H1 (cell line): Measurements from ENCODE around the gene UROS. TPM values are rescaled to one million over a fixed set of nuclear protein-coding genes. Genes with fewer than 3 reads are reported as not detected.
A peak's percentile ranks its signal among the peaks of the same experiment; 100 is the strongest.

Experiments
- ASH2L ChIP-seq: fragments of 200-600, 300-600 bp; sonication (generic); IDR thresholded peaks from one replicate; pipeline ENCODE4 v1.7.1; 2017; ENCODE audit warnings: low read length
- BRCA1 ChIP-seq: IDR thresholded peaks from 2 replicates; pipeline ENCODE4 v1.6.1; 2012; ENCODE audit warnings: low read depth, low read length, improper control_type of control experiment
- CBX5 ChIP-seq: fragments of 300-800, 300-1000 bp; sonication (generic); IDR thresholded peaks from 2 replicates; pipeline ENCODE4 v1.7.1; 2016; ENCODE audit warnings: antibody characterized with exemption, low read length, low read depth
- CHD1 ChIP-seq: IDR thresholded peaks from 2 replicates; pipeline ENCODE4 v1.6.1; 2012; ENCODE audit warnings: low read depth, low read length, improper control_type of control experiment
- CHD2 ChIP-seq: IDR thresholded peaks from 2 replicates; pipeline ENCODE4 v1.6.1; 2012; ENCODE audit warnings: low read length, improper control_type of control experiment
- CREB1 ChIP-seq: IDR thresholded peaks from 2 replicates; pipeline ENCODE4 v1.6.1; 2012; ENCODE audit warnings: inconsistent platforms
- EZH2 ChIP-seq: fragments of 200-600 bp; sonication (generic); IDR thresholded peaks from 2 replicates; pipeline ENCODE4 v1.7.1; 2012; ENCODE audit warnings: low read depth, mild to moderate bottlenecking, moderate library complexity, low read length, inconsistent platforms; ENCODE audit not compliant: severe bottlenecking
- GTF2F1 ChIP-seq: IDR thresholded peaks from 2 replicates; pipeline ENCODE4 v1.6.1; 2012; ENCODE audit warnings: low read depth, low read length, improper control_type of control experiment, borderline replicate concordance
- JUND ChIP-seq: IDR thresholded peaks from 2 replicates; pipeline ENCODE4 v1.6.1; 2011; ENCODE audit warnings: mild to moderate bottlenecking, improper control_type of control experiment, low read length
- KDM4A ChIP-seq: IDR thresholded peaks from one replicate; pipeline ENCODE4 v1.7.1; 2012; ENCODE audit warnings: low read depth, mild to moderate bottlenecking, moderate library complexity, low read length, inconsistent platforms; ENCODE audit not compliant: severe bottlenecking
- KDM5A ChIP-seq: fragments of 200-600 bp; IDR thresholded peaks from 2 replicates; pipeline ENCODE4 v1.7.1; 2012; ENCODE audit warnings: mild to moderate bottlenecking, low read length, inconsistent platforms, mixed read lengths
- POLR2A ChIP-seq, 2 experiments: IDR thresholded peaks; 1 replicate in 1 of 2; 2 replicates in 1 of 2; pipeline ENCODE4 v1.6.1; 2011; ENCODE audit warnings: low read depth in 2 of 2, low read length in 2 of 2, mild to moderate bottlenecking in 2 of 2; ENCODE audit errors: control extremely low read depth in 1 of 2
- POLR2AphosphoS5 ChIP-seq: IDR thresholded peaks from 2 replicates; pipeline ENCODE4 v1.6.1; 2011; ENCODE audit warnings: low read depth, low read length
- RAD21 ChIP-seq, 2 experiments: IDR thresholded peaks in 1 of 2; conservative IDR thresholded peaks in 1 of 2; 2 replicates each; pipeline ENCODE4 v1.6.1; 2011; ENCODE audit warnings: low read depth in 2 of 2, low read length in 2 of 2, improper control_type of control experiment in 1 of 2, inconsistent platforms in 1 of 2, mild to moderate bottlenecking in 1 of 2, moderate library complexity in 1 of 2
- RBBP5 ChIP-seq: IDR thresholded peaks from 2 replicates; pipeline ENCODE4 v1.7.1; 2012; ENCODE audit warnings: low read depth, mild to moderate bottlenecking, inconsistent platforms, low read length, moderate library complexity, borderline replicate concordance
- RFX5 ChIP-seq: IDR thresholded peaks from 2 replicates; pipeline ENCODE4 v1.6.1; 2011; ENCODE audit warnings: low read depth, low read length, improper control_type of control experiment, borderline replicate concordance
- RXRA ChIP-seq: IDR thresholded peaks from 2 replicates; pipeline ENCODE4 v1.6.1; 2011; ENCODE audit warnings: low read depth, mild to moderate bottlenecking, low read length, moderate library complexity; ENCODE audit not compliant: insufficient read depth
- SP2 ChIP-seq: IDR thresholded peaks from 2 replicates; pipeline ENCODE4 v1.6.1; 2012; ENCODE audit warnings: mild to moderate bottlenecking, low read length, inconsistent platforms
- SP4 ChIP-seq: IDR thresholded peaks from 2 replicates; pipeline ENCODE4 v1.6.1; 2012; ENCODE audit warnings: low read length, inconsistent platforms
- TAF7 ChIP-seq: optimal IDR thresholded peaks from 2 replicates; pipeline ENCODE3; 2011; ENCODE audit warnings: low read depth, mild to moderate bottlenecking, inconsistent platforms, low read length, moderate library complexity, borderline replicate concordance
- TBP ChIP-seq: IDR thresholded peaks from 2 replicates; pipeline ENCODE4 v1.6.1; 2011; ENCODE audit warnings: low read depth, low read length, improper control_type of control experiment
- YY1 ChIP-seq: IDR thresholded peaks from 2 replicates; pipeline ENCODE4 v1.6.1; 2011; ENCODE audit warnings: low read depth, mild to moderate bottlenecking, low read length
- ZNF274 ChIP-seq: IDR thresholded peaks from 2 replicates; pipeline ENCODE4 v1.7.0; 2012; ENCODE audit warnings: low read length, borderline replicate concordance; ENCODE audit errors: extremely low read depth
- polyA plus RNA-seq, 7 experiments: library from polyadenylated mRNA; depleted of rRNA in 3 of 7; stranded (reverse) in 5 of 7; unstranded in 2 of 7; fragments of >200 nt in 5 of 7; fragments of 200-250 nt in 2 of 7; gene quantifications; 1 replicate in 5 of 7; 2 replicates in 1 of 7; 4 replicates in 1 of 7; pipeline versions ENCODE4 v1.2.1 to v1.2.3, GENCODE V29; 2011 to 2013; ENCODE audit warnings: missing spikeins in 2 of 7, mixed read lengths in 2 of 7
- total RNA-seq: library from RNA; stranded (reverse); fragmentation: NEBNext Ultra II Directional; extraction: Animal tissue kit (Norgen Biotek cat#: 25700); gene quantifications from 2 replicates; pipeline ENCODE4 v1.2.1, GENCODE V29; 2021
- TF ChIP-seq, protein P1 (sequence below): IDR thresholded peaks from 2 replicates; pipeline ENCODE4 v1.6.1; 2012; ENCODE audit warnings: inconsistent platforms
- TF ChIP-seq, protein P2 (sequence below): IDR thresholded peaks from 2 replicates; pipeline ENCODE4 v1.6.1; 2012; ENCODE audit warnings: inconsistent platforms

The UROS gene
- total and polyA plus RNA-seq, 2 of the 8 experiments (the other 6 are each of a cell fraction or from before 2014, with no cell fraction given), result 45.6 to 58.0 TPM

DNA sequence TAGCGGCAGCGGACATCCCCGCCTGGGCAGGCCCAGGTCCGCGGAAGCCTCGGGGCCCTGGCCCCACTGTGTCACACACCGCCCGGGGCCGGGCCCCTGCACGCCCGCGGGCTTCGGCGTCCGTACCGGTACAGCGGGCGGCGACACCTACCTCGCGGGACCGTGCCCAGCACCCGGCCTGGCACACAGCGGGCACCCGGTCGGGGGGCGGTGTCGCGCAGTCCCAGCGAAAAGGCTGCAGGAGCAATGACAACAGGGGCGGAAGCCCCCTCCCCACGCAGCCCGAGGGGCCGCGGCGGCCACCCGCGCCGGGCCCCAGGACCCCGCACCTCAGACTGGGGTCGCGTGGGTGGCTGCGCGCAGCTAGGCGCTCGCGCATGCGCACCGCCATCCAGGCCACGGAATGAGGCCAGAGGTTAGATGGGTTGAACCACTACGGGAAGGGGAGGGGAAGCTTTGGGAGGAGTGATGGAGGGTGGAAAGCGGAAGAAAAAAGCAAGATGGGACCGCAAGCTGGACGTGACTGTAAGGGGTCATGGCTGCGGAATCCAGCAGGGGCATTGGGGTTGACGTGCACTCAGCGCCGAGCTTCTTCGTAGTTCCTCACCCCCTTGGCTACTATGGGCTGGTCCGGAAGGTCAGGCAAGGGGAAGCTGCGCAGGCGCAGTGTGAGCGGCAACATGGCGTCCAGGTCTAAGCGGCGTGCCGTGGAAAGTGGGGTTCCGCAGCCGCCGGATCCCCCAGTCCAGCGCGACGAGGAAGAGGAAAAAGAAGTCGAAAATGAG lies at the start of gene UROS, which contains the start of gene BCCIP (continued):
- TF ChIP-seq CHD1, result peak; percentile 98
- peak; percentile 77; the same call in 1 of the 2 replicates for TF ChIP-seq POLR2AphosphoS5
- TF ChIP-seq TBP, result peak; percentile 56; the same call in 1 of the 2 replicates
- TF ChIP-seq SP4, result no peak
- TF ChIP-seq, protein P1, sequence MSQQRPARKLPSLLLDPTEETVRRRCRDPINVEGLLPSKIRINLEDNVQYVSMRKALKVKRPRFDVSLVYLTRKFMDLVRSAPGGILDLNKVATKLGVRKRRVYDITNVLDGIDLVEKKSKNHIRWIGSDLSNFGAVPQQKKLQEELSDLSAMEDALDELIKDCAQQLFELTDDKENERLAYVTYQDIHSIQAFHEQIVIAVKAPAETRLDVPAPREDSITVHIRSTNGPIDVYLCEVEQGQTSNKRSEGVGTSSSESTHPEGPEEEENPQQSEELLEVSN, result no peak
- TF ChIP-seq, protein P2, sequence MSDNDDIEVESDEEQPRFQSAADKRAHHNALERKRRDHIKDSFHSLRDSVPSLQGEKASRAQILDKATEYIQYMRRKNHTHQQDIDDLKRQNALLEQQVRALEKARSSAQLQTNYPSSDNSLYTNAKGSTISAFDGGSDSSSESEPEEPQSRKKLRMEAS, result peak; percentile 25; the same call in 1 of the 2 replicates
- TF ChIP-seq RBBP5, result 0 out of 2 replicates have a peak, but pooled peaks have one; percentile 39
- TF ChIP-seq SP2, result no peak
- no peak for TF ChIP-seq CREB1
- TF ChIP-seq RFX5, result no peak
- peak in 1 of 2 experiments; percentile 69; a peak in 2 of 3 replicates for TF ChIP-seq POLR2A (IDR thresholded peaks at IDR 0.05; ENCODE audit: control extremely low read depth in 1 of 2, low read depth in 2 of 2, low read length in 2 of 2)
- no peak for TF ChIP-seq RAD21 (IDR thresholded peaks at IDR 0.05 in 1 of 2, conservative IDR thresholded peaks at IDR 0.05 in 1 of 2; ENCODE audit: low read depth in 2 of 2, low read length in 2 of 2)
- TF ChIP-seq JUND, result peak; percentile 98
- TF ChIP-seq CHD2, result no peak
- peak; percentile 91 for TF ChIP-seq KDM4A
- TF ChIP-seq BRCA1, result peak; percentile 59; the same call in 1 of the 2 replicates
- TF ChIP-seq RXRA, result no peak
- TF ChIP-seq CBX5, result no peak
- TF ChIP-seq YY1, result peak; percentile 93
- TF ChIP-seq ASH2L, result peak; percentile 83
- no peak for TF ChIP-seq TAF7
- TF ChIP-seq KDM5A, result no peak; the same call in 1 of the 2 replicates
- TF ChIP-seq EZH2, result no peak
- no peak for TF ChIP-seq ZNF274
- no peak for TF ChIP-seq GTF2F1
